HepG2 (cell line): ENCODE data around the gene ACP2. TPM values are rescaled to one million over a fixed set of nuclear protein-coding genes. Genes with fewer than 3 reads are reported as not detected.
"Not testable (repeated sequence)": the region's sequence is repeated elsewhere in the genome, so short reads cannot be mapped to it uniquely, and the experiment has no call there.

ENCODE experiments used
- ATAC-seq: fragments of 200-7000 bp; cut with Tn5 transposase; 3 replicates; pipeline ENCODE4 v1.9.1; 2020; ENCODE audit warnings: mild to moderate bottlenecking, moderate library complexity
- BruUV-seq: library from RNA; stranded (reverse); fragments of 400-500 nt; replicated peaks from 2 replicates; lab custom pipeline; 2021; lab: Mats Ljungman, UMichigan
- CTCF ChIA-PET: fragments of 300-600 bp; formaldehyde crosslinking; extraction: SDS; loops from one replicate; lab custom pipeline; 2021; ENCODE audit warnings: low total read pairs, inconsistent platforms, low intra/inter-chr PET ratio; lab: Yijun Ruan, JAX
- POLR2A ChIA-PET: fragments of 350-600 bp; sonication (Branson Sonifier 250); formaldehyde crosslinking; loops from one replicate; lab custom pipeline; 2020; ENCODE audit warnings: antibody characterized with exemption, inconsistent platforms; lab: Yijun Ruan, JAX
- DNase-seq: peaks from one replicate; pipeline ENCODE4 v3.0.0-alpha.2; 2015; ENCODE audit warnings: low spot score
- FAIRE-seq: peaks from 3 replicates; lab custom pipeline; 2011; peaks lifted over from hg19 to GRCh38; lab: Jason Lieb, UNC
- H2AFZ ChIP-seq: one replicate; pipeline ENCODE4 v1.6.1; 2011; ENCODE audit warnings: low read length, inconsistent platforms
- H3K27ac ChIP-seq: fragments of 300-600 bp; 3 replicates; pipeline ENCODE4 v1.8.0; 2011; ENCODE audit warnings: mixed run types, mild to moderate bottlenecking, mixed read lengths, low read length, inconsistent platforms; ENCODE audit not compliant: insufficient read depth; ENCODE audit errors: extremely low read length
- H3K27me3 ChIP-seq, 2 experiments: fragments of 200-600 bp in 1 of 2; 2 replicates in 1 of 2; 3 replicates in 1 of 2; pipeline versions ENCODE4 v1.6.0 to v1.8.0; 2011; ENCODE audit warnings: low read length in 2 of 2, mild to moderate bottlenecking in 2 of 2, moderate library complexity in 2 of 2, inconsistent platforms in 1 of 2; ENCODE audit not compliant: insufficient read depth in 2 of 2, control insufficient read depth in 1 of 2
- H3K36me3 ChIP-seq, 2 experiments: fragments of 200-600 bp in 1 of 2; replicated peaks in 1 of 2; 2 replicates in 1 of 2; 3 replicates in 1 of 2; pipeline versions ENCODE4 v1.5.1 to v1.8.0; 2011; ENCODE audit warnings: low read length in 2 of 2, inconsistent platforms in 1 of 2; ENCODE audit not compliant: insufficient read depth in 2 of 2, control insufficient read depth in 1 of 2
- H3K4me1 ChIP-seq: 2 replicates; pipeline ENCODE4 v1.5.1; 2012; ENCODE audit warnings: low read length, inconsistent platforms; ENCODE audit not compliant: insufficient read depth
- H3K4me2 ChIP-seq: 2 replicates; pipeline ENCODE4 v1.6.0; 2011; ENCODE audit warnings: low read depth, low read length, inconsistent platforms
- H3K4me3 ChIP-seq, 3 experiments: fragments of 200-600 bp in 1 of 3; sonication (generic), shearing (Covaris generic) in 1 of 3; replicated peaks in 1 of 3; 2 replicates each; pipeline ENCODE4 v1.5.1; 2011 to 2016; ENCODE audit warnings: low read length in 3 of 3, inconsistent platforms in 2 of 3, low read depth in 2 of 3, mild to moderate bottlenecking in 2 of 3, control low read depth in 1 of 3, mixed read lengths in 1 of 3; ENCODE audit not compliant: insufficient read depth in 1 of 3
- H3K79me2 ChIP-seq: one replicate; pipeline ENCODE4 v1.6.1; 2011; ENCODE audit warnings: low read length, inconsistent platforms; ENCODE audit not compliant: insufficient read depth
- H3K9ac ChIP-seq: 2 replicates; pipeline ENCODE4 v1.6.0; 2011; ENCODE audit warnings: mild to moderate bottlenecking, low read depth, low read length, inconsistent platforms; ENCODE audit not compliant: insufficient read depth
- H3K9me3 ChIP-seq: 2 replicates; pipeline ENCODE4 v1.5.1; 2012; ENCODE audit warnings: mild to moderate bottlenecking, low read length
- H4K20me1 ChIP-seq: 2 replicates; pipeline ENCODE4 v1.6.0; 2011; ENCODE audit warnings: inconsistent platforms, mild to moderate bottlenecking, low read length, moderate library complexity; ENCODE audit not compliant: insufficient read depth
- KDM5A ChIP-seq: fragments of 200-600 bp; sonication (generic); IDR thresholded peaks from 2 replicates; pipeline ENCODE4 v1.7.0; 2018; ENCODE audit warnings: antibody characterized with exemption, mild to moderate bottlenecking, low read length, borderline replicate concordance
- PHF5A ChIP-seq: IDR thresholded peaks from one replicate; pipeline ENCODE4 v1.6.1; 2018; ENCODE audit warnings: low read depth, missing genetic modification reagents; ENCODE audit not compliant: unreplicated experiment
- ZNF121 ChIP-seq: sonication (generic); formaldehyde crosslinking; IDR thresholded peaks from 2 replicates; pipeline ENCODE4 v1.5.0; 2020; ENCODE audit warnings: mild to moderate bottlenecking, missing genetic modification reagents
- ZNF30 ChIP-seq: sonication (generic); formaldehyde crosslinking; IDR thresholded peaks from 2 replicates; pipeline ENCODE4 v1.5.0; 2020; ENCODE audit warnings: mild to moderate bottlenecking, missing genetic modification reagents
- ZNF841 ChIP-seq: sonication (generic); formaldehyde crosslinking; IDR thresholded peaks from 2 replicates; pipeline ENCODE4 v1.8.1; 2023; ENCODE audit warnings: missing genetic modification reagents, borderline replicate concordance
- WGBS: methylation state at CpG from one replicate; pipeline ENCODE4 v1.1.6; 2017; ENCODE audit warnings: low lambda C conversion rate; 5-methylcytosine and 5-hydroxymethylcytosine counted together
- in situ Hi-C: cut with HindIII; loops from 2 replicates; pipeline ENCODE4 v1.10.0; 2017; ENCODE audit warnings: low pct_unique_long_range_greater_than_20kb; ENCODE audit not compliant: extremely low pct_ligation_motif_present
- intact Hi-C: fragments of 100-400 bp; cut with micrococcal nuclease; formaldehyde crosslinking; loops from one replicate; pipeline ENCODE4 v1.10.0; 2022; ENCODE audit not compliant: unreplicated experiment
- polyA plus RNA-seq, 8 experiments: library from polyadenylated mRNA; depleted of rRNA in 3 of 8; stranded (reverse) in 7 of 8; unstranded in 1 of 8; fragments of >200 nt; fragmentation: Illumina TruSeq in 4 of 8; extraction: Trizol in 4 of 8; gene quantifications; 2 replicates each; pipeline versions ENCODE4 v1.2.1 to v1.2.3, GENCODE V29; 2011 to 2016; ENCODE audit warnings: low read depth in 4 of 8, missing spikeins in 1 of 8, mixed read lengths in 1 of 8; ENCODE audit not compliant: insufficient read depth in 1 of 8
- total RNA-seq, 5 experiments: library from RNA; depleted of rRNA; stranded (reverse); fragments of >200 nt; fragmentation: Illumina TruSeq; extraction: Trizol; gene quantifications; 2 replicates each; pipeline ENCODE4 v1.2.3, GENCODE V29; 2016; ENCODE audit warnings: low read depth in 1 of 5
- TF ChIP-seq, protein P1 (sequence below): sonication (generic); formaldehyde crosslinking; IDR thresholded peaks from 2 replicates; pipeline ENCODE4 v1.8.1; 2023; ENCODE audit warnings: missing genetic modification reagents, mild to moderate bottlenecking, borderline replicate concordance

Gene ACP2
- total and polyA plus RNA-seq, 2 of the 13 experiments (the other 11 are each of a cell fraction or from before 2014, with no cell fraction given), result 17.7 to 20.2 TPM

- Histone ChIP-seq H3K4me2 (no peak overlapping the region), H3K4me1 (peaks cover 56% of the 10 kb centered on the region), H3K9me3 (0 out of 2 replicates have a peak, but pooled peaks cover 6% of the 10 kb centered on the region), H4K20me1 (no peaks in the 10 kb centered on the region), H3K27me3 (no peaks in the 10 kb centered on the region), H3K36me3 (no peaks in the 10 kb centered on the region), H3K4me3 (no peak overlapping the region), H3K27ac (no peak overlapping the region), H3K9ac (no peak overlapping the region), H2AFZ (no peak overlapping the region), H3K79me2 (no peaks in the 10 kb centered on the region)
- intact Hi-C loops (no loop called here), in situ Hi-C loops (no loop called here)
- BruUV-seq, result no TSS peak
- TF ChIP-seq ZNF30 (CRISPR knock-in tag) (no peak), PHF5A (no peak), KDM5A (no peak), ZNF841 (no peak)
- TF ChIP-seq, protein P1, sequence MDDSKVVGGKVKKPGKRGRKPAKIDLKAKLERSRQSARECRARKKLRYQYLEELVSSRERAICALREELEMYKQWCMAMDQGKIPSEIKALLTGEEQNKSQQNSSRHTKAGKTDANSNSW, result no peak
- WGBS, result 55% methylated on average over 6 of the region's 6 CpGs
- CTCF ChIA-PET, result no interaction called here
- no peak for FAIRE-seq
- no peak for DNase-seq
- POLR2A ChIA-PET, result interaction anchor here (3.2 kb wide), 1 partner anchor 8 kb away, joined by 33 read pairs; the partner anchor contains the start of gene DDB2
- ATAC-seq, result no peak
Measured at GRCh38 chr11:47207459-47207858, 41.2 kb downstream of the ACP2 start.

- intact Hi-C loops, result not testable (repeated sequence)
Measured at GRCh38 chr11:47206577-47206976, 42.0 kb downstream of the ACP2 start.

More at GRCh38 chr11:47206577-47206976, 42.0 kb downstream of the ACP2 start:
- in situ Hi-C loops, CTCF ChIA-PET, H4K20me1 ChIP-seq, H3K4me3 ChIP-seq, H3K4me2 ChIP-seq, BruUV-seq, FAIRE-seq, H3K27ac ChIP-seq, ATAC-seq, H3K9ac ChIP-seq, H2AFZ ChIP-seq, H3K9me3 ChIP-seq, H3K27me3 ChIP-seq, H3K36me3 ChIP-seq, DNase-seq, H3K79me2 ChIP-seq: not testable (repeated sequence)
- peak; percentile 49; the same call in 1 of the 2 replicates for TF ChIP-seq ZNF121 (CRISPR knock-in tag)
- WGBS, result 58% methylated on average over 5 of the region's 5 CpGs
- POLR2A ChIA-PET, result interaction anchor here (1.2 to 4.2 kb wide), 4 partner anchors 9 to 42 kb away, joined by 5 to 33 read pairs (median 14); partner anchors contain the start of genes ACP2 and DDB2
- peaks cover 60% of the 10 kb centered on the region for H3K4me1 ChIP-seq
